Neural cell (in vitro differentiated cells): Measurements from ENCODE around the gene MEIS1. TPM values are rescaled to one million over a fixed set of nuclear protein-coding genes. Genes with fewer than 3 reads are reported as not detected.

Experiments used
- H2AFZ ChIP-seq: fragments of 200-600, 300-800 bp; sonication (generic), shearing (Covaris generic); 2 replicates; pipeline ENCODE4 v1.6.0; 2014; ENCODE audit warnings: low read depth, mild to moderate bottlenecking, antibody characterized with exemption, low read length, moderate library complexity
- H3F3A ChIP-seq: fragments of 200-600 bp; shearing (Covaris generic); 2 replicates; pipeline ENCODE4 v1.6.1; 2016; ENCODE audit warnings: mild to moderate bottlenecking, moderate library complexity, mixed read lengths, antibody characterized with exemption, low read length; ENCODE audit not compliant: insufficient read depth, poor library complexity, severe bottlenecking
- H3K27ac ChIP-seq: fragments of 200-600, 300-800 bp; sonication (generic), shearing (Covaris generic); 2 replicates; pipeline ENCODE4 v1.5.1; 2014; ENCODE audit warnings: mild to moderate bottlenecking, low read length, moderate library complexity
- H3K27me3 ChIP-seq: fragments of 300-800, 200-600 bp; sonication (generic), shearing (Covaris generic); 2 replicates; pipeline ENCODE4 v1.6.0; 2014; ENCODE audit warnings: mild to moderate bottlenecking, low read depth, low read length, moderate library complexity; ENCODE audit not compliant: insufficient read depth
- H3K36me3 ChIP-seq: fragments of 300-800, 200-600 bp; sonication (generic), shearing (Covaris generic); 2 replicates; pipeline ENCODE4 v1.5.1; 2014; ENCODE audit warnings: mild to moderate bottlenecking, antibody characterized with exemption, low read length, moderate library complexity; ENCODE audit not compliant: insufficient read depth
- H3K4me2 ChIP-seq: fragments of 300-800, 200-600 bp; sonication (generic), shearing (Covaris generic); 2 replicates; pipeline ENCODE4 v1.6.0; 2014; ENCODE audit warnings: mild to moderate bottlenecking, low read length
- H3K4me3 ChIP-seq: fragments of 300-800, 200-600 bp; sonication (generic), shearing (Covaris generic); 2 replicates; pipeline ENCODE4 v1.5.1; 2014; ENCODE audit warnings: mild to moderate bottlenecking, low read length, moderate library complexity
- H3K79me2 ChIP-seq: fragments of 200-600 bp; shearing (Covaris generic); replicated peaks from 2 replicates; pipeline ENCODE4 v1.6.0; 2014; ENCODE audit warnings: mild to moderate bottlenecking, low read length, moderate library complexity; ENCODE audit not compliant: insufficient read depth
- H3K9ac ChIP-seq: fragments of 300-800, 200-600 bp; sonication (generic), shearing (Covaris generic); 2 replicates; pipeline ENCODE4 v1.6.1; 2016; ENCODE audit warnings: mild to moderate bottlenecking, low read length, mixed read lengths
- H3K9me2 ChIP-seq: fragments of 200-600 bp; shearing (Covaris generic); 2 replicates; pipeline ENCODE4 v1.6.1; 2016; ENCODE audit warnings: mild to moderate bottlenecking, low read length, mixed read lengths; ENCODE audit not compliant: insufficient read depth
- H3K9me3 ChIP-seq: fragments of 200-600, 300-800 bp; sonication (generic), shearing (Covaris generic); 2 replicates; pipeline ENCODE4 v1.6.1; 2016; ENCODE audit warnings: mild to moderate bottlenecking, mixed run types, low read length, moderate library complexity, mixed read lengths
- H4K20me1 ChIP-seq: fragments of 200-600 bp; shearing (Covaris generic); 2 replicates; pipeline ENCODE4 v1.6.1; 2016; ENCODE audit warnings: mild to moderate bottlenecking, mixed run types; ENCODE audit not compliant: insufficient read depth
- CTCF ChIP-seq: fragments of 450-650 bp; IDR thresholded peaks from 2 replicates; pipeline ENCODE4 v1.5.1; 2014; ENCODE audit warnings: antibody characterized with exemption, mild to moderate bottlenecking, moderate library complexity; ENCODE audit not compliant: poor library complexity, severe bottlenecking
- EP300 ChIP-seq: fragments of 450-650 bp; conservative IDR thresholded peaks from 2 replicates; pipeline ENCODE4 v1.6.1; 2014; ENCODE audit warnings: antibody characterized with exemption, mild to moderate bottlenecking, moderate library complexity; ENCODE audit not compliant: poor library complexity, severe bottlenecking
- EZH2 ChIP-seq: fragments of 200-600, 300-800 bp; shearing (Covaris generic), sonication (generic); IDR thresholded peaks from 2 replicates; pipeline ENCODE4 v1.6.1; 2014; ENCODE audit warnings: antibody characterized with exemption, low read length, borderline replicate concordance, mild to moderate bottlenecking; ENCODE audit not compliant: insufficient read depth, poor library complexity, severe bottlenecking
- MXI1 ChIP-seq: fragments of 450-650 bp; conservative IDR thresholded peaks from 2 replicates; pipeline ENCODE4 v1.6.1; 2014; ENCODE audit warnings: antibody characterized with exemption, mild to moderate bottlenecking; ENCODE audit not compliant: poor library complexity, severe bottlenecking
- POLR2AphosphoS5 ChIP-seq: IDR thresholded peaks from 2 replicates; pipeline ENCODE4 v1.6.1; 2012
- RAD21 ChIP-seq: fragments of 450-650 bp; conservative IDR thresholded peaks from 2 replicates; pipeline ENCODE4 v1.6.1; 2014; ENCODE audit warnings: antibody characterized with exemption, mild to moderate bottlenecking, moderate library complexity
- SMC3 ChIP-seq: fragments of 450-650 bp; conservative IDR thresholded peaks from 2 replicates; pipeline ENCODE4 v1.6.1; 2014; ENCODE audit warnings: antibody characterized with exemption, mild to moderate bottlenecking, moderate library complexity; ENCODE audit not compliant: poor library complexity
- TAF1 ChIP-seq: IDR thresholded peaks from 2 replicates; pipeline ENCODE4 v1.6.1; 2012; ENCODE audit warnings: low read depth
- polyA plus RNA-seq: library from polyadenylated mRNA; depleted of rRNA; stranded (reverse); fragments of >200 nt; gene quantifications from 2 replicates; pipeline ENCODE4 v1.2.3, GENCODE V29; 2014
- TF ChIP-seq, protein P1 (sequence below): IDR thresholded peaks from 2 replicates; pipeline ENCODE4 v1.6.1; 2012; ENCODE audit warnings: borderline replicate concordance

MEIS1 gene
- polyA plus RNA-seq, 1 donor from 2014 or later = 46.5 TPM

DNA sequence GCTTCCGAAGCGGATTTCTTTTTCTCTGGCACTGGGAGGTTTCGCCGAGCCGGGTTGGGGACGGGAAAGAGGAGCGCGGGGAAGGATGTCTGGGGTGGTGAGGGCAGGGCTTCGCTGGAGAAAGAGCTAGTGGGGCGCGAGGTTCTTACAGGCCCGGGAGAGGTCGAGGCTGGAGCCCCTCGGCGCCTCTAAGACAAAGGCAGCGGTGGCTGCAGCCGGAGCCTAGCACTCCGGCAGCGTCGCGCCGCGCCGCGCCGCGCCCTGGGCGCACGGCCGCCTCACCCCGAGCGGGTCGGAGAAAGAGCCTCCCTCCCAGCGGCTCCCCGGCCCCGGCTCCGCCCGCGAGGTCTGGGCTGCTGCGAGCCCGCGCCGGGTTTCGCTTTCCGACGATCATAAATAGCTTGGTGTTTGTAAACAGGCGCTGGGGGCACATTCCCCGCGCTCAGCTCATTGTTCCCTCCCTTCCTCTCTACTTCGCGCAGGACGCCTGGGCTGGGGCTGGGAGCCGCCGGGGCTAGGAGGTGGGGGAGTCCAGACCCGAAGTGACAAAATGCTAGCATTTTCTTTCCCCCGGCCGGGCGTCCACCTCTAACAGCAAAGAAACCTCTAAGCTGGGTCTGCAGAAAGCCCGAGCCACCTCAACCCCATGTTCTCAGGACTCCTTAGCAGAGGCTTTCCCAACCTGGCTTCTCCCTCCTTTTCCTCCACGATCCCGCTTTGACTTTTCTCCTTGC lies 813 bp upstream of the MEIS1 start:
- H4K20me1 ChIP-seq = no peaks in the 10 kb centered on the region
- H3K27me3 ChIP-seq = peaks cover 8% of the 10 kb centered on the region
- H3K9me2 ChIP-seq = no peaks in the 10 kb centered on the region
- peak overlapping the region; percentile 49 for H2AFZ ChIP-seq
- peaks cover 7% of the 10 kb centered on the region for H3F3A ChIP-seq
- TF ChIP-seq TAF1 = no peak
- TF ChIP-seq SMC3 = no peak
- TF ChIP-seq, protein P1, sequence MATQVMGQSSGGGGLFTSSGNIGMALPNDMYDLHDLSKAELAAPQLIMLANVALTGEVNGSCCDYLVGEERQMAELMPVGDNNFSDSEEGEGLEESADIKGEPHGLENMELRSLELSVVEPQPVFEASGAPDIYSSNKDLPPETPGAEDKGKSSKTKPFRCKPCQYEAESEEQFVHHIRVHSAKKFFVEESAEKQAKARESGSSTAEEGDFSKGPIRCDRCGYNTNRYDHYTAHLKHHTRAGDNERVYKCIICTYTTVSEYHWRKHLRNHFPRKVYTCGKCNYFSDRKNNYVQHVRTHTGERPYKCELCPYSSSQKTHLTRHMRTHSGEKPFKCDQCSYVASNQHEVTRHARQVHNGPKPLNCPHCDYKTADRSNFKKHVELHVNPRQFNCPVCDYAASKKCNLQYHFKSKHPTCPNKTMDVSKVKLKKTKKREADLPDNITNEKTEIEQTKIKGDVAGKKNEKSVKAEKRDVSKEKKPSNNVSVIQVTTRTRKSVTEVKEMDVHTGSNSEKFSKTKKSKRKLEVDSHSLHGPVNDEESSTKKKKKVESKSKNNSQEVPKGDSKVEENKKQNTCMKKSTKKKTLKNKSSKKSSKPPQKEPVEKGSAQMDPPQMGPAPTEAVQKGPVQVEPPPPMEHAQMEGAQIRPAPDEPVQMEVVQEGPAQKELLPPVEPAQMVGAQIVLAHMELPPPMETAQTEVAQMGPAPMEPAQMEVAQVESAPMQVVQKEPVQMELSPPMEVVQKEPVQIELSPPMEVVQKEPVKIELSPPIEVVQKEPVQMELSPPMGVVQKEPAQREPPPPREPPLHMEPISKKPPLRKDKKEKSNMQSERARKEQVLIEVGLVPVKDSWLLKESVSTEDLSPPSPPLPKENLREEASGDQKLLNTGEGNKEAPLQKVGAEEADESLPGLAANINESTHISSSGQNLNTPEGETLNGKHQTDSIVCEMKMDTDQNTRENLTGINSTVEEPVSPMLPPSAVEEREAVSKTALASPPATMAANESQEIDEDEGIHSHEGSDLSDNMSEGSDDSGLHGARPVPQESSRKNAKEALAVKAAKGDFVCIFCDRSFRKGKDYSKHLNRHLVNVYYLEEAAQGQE = peak; percentile 69
- TF ChIP-seq MXI1 = peak; percentile 8
- peak overlapping the region; percentile 96 for H3K4me2 ChIP-seq
- H3K27ac ChIP-seq = peak overlapping the region; percentile 98
- H3K36me3 ChIP-seq = no peaks in the 10 kb centered on the region
- H3K9me3 ChIP-seq = no peaks in the 10 kb centered on the region
- H3K4me3 ChIP-seq = peak overlapping the region; percentile 86
- peak overlapping the region; percentile 96 for H3K9ac ChIP-seq
- peaks cover 38% of the 10 kb centered on the region for H3K79me2 ChIP-seq

- H3K4me2 ChIP-seq = peak overlapping the region; percentile 96
- no peaks in the 10 kb centered on the region for H4K20me1 ChIP-seq
- no peak for TF ChIP-seq EZH2
- no peak for TF ChIP-seq EP300
- TF ChIP-seq SMC3 = no peak
- no peak for TF ChIP-seq RAD21
- no peak for TF ChIP-seq POLR2AphosphoS5
- no peak for TF ChIP-seq TAF1
- TF ChIP-seq, protein P1 = no peak
- TF ChIP-seq MXI1 = no peak
- no peak for TF ChIP-seq CTCF
- H3K79me2 ChIP-seq = peaks cover 52% of the 10 kb centered on the region
- peak overlapping the region; percentile 86 for H3K4me3 ChIP-seq
- no peaks in the 10 kb centered on the region for H3K9me3 ChIP-seq
- H3K9me2 ChIP-seq = no peaks in the 10 kb centered on the region
- no peaks in the 10 kb centered on the region for H3K36me3 ChIP-seq
- H3K27ac ChIP-seq = peak overlapping the region; percentile 98
- H2AFZ ChIP-seq = no peak overlapping the region
- H3K9ac ChIP-seq = peak overlapping the region; percentile 96
- H3F3A ChIP-seq = peaks cover 7% of the 10 kb centered on the region
- H3K27me3 ChIP-seq = peaks cover 7% of the 10 kb centered on the region
These were observed 587 bp downstream of the MEIS1 start for GRCh38 chr2:66435549-66435875.
